Trophoblast cell (in vitro differentiated cells and primary cell): Measurements from ENCODE around the gene CLEC3B.

Experiments
- DNase-seq, 2 donors: peaks; one replicate each; pipeline ENCODE4 v3.0.0-alpha.2; 2016
- H2AFZ ChIP-seq: 2 replicates; pipeline ENCODE4 v1.6.1; 2013; ENCODE audit warnings: low read length, moderate library complexity, mild to moderate bottlenecking; ENCODE audit not compliant: insufficient read depth, poor library complexity
- H2AK5ac ChIP-seq: 2 replicates; pipeline ENCODE4 v1.6.1; 2013; ENCODE audit warnings: mild to moderate bottlenecking, low read length
- H2BK120ac ChIP-seq: 2 replicates; pipeline ENCODE4 v1.6.1; 2013; ENCODE audit warnings: low read length, mild to moderate bottlenecking, moderate library complexity; ENCODE audit not compliant: insufficient read depth, poor library complexity
- H2BK12ac ChIP-seq: 2 replicates; pipeline ENCODE4 v1.6.1; 2013; ENCODE audit warnings: mild to moderate bottlenecking, low read length, moderate library complexity
- H2BK5ac ChIP-seq: 2 replicates; pipeline ENCODE4 v1.6.1; 2013; ENCODE audit warnings: low read length, low read depth, moderate library complexity, mild to moderate bottlenecking; ENCODE audit not compliant: poor library complexity
- H3K14ac ChIP-seq: 2 replicates; pipeline ENCODE4 v1.6.1; 2013; ENCODE audit warnings: mild to moderate bottlenecking, low read length
- H3K18ac ChIP-seq: 2 replicates; pipeline ENCODE4 v1.6.1; 2013; ENCODE audit warnings: mild to moderate bottlenecking, low read length
- H3K23ac ChIP-seq: 2 replicates; pipeline ENCODE4 v1.6.1; 2013; ENCODE audit warnings: low read length
- H3K27ac ChIP-seq: 2 replicates; pipeline ENCODE4 v1.5.1; 2013; ENCODE audit warnings: low read depth, mild to moderate bottlenecking, inconsistent platforms, low read length, moderate library complexity
- H3K27me3 ChIP-seq: 2 replicates; pipeline ENCODE4 v1.6.1; 2013; ENCODE audit warnings: inconsistent platforms, mild to moderate bottlenecking, low read length, moderate library complexity; ENCODE audit not compliant: insufficient read depth
- H3K36me3 ChIP-seq, 2 experiments: 1 replicate in 1 of 2; 2 replicates in 1 of 2; pipeline ENCODE4 v1.6.1; 2013; ENCODE audit warnings: low read length in 2 of 2, mild to moderate bottlenecking in 2 of 2, moderate library complexity in 1 of 2; ENCODE audit not compliant: insufficient read depth in 2 of 2, control insufficient read depth in 1 of 2
- H3K4ac ChIP-seq: 2 replicates; pipeline ENCODE4 v1.6.1; 2013; ENCODE audit warnings: low read depth, mild to moderate bottlenecking, low read length, moderate library complexity
- H3K4me1 ChIP-seq, 2 experiments: 1 replicate in 1 of 2; 2 replicates in 1 of 2; pipeline ENCODE4 v1.6.1; 2013; ENCODE audit warnings: low read length in 2 of 2, mild to moderate bottlenecking in 2 of 2, moderate library complexity in 1 of 2; ENCODE audit not compliant: insufficient read depth in 2 of 2, control insufficient read depth in 1 of 2
- H3K4me2 ChIP-seq: 2 replicates; pipeline ENCODE4 v1.6.1; 2013; ENCODE audit warnings: inconsistent platforms, mild to moderate bottlenecking, low read length, moderate library complexity
- H3K4me3 ChIP-seq: 2 replicates; pipeline ENCODE4 v1.5.1; 2013; ENCODE audit warnings: mild to moderate bottlenecking, low read depth, low read length, inconsistent platforms
- H3K79me1 ChIP-seq: one replicate; pipeline ENCODE4 v1.6.1; 2013; ENCODE audit warnings: low read length
- H3K79me2 ChIP-seq: 2 replicates; pipeline ENCODE4 v1.6.1; 2013; ENCODE audit warnings: low read length, mild to moderate bottlenecking; ENCODE audit not compliant: control insufficient read depth, insufficient read depth, poor library complexity
- H3K9ac ChIP-seq: 2 replicates; pipeline ENCODE4 v1.6.1; 2013; ENCODE audit warnings: mild to moderate bottlenecking, low read length
- H3K9me3 ChIP-seq: 2 replicates; pipeline ENCODE4 v1.6.1; 2013; ENCODE audit warnings: low read depth, mild to moderate bottlenecking, control low read depth, inconsistent platforms, low read length; ENCODE audit not compliant: insufficient read depth
- H4K12ac ChIP-seq: 2 replicates; pipeline ENCODE4 v1.6.1; 2013; ENCODE audit warnings: low read depth, mild to moderate bottlenecking, low read length, moderate library complexity
- H4K8ac ChIP-seq: 2 replicates; pipeline ENCODE4 v1.6.1; 2013; ENCODE audit warnings: low read depth, mild to moderate bottlenecking, low read length, moderate library complexity
- H4K91ac ChIP-seq: one replicate; pipeline ENCODE4 v1.6.1; 2013; ENCODE audit warnings: low read depth, mild to moderate bottlenecking, low read length, moderate library complexity
- WGBS: extraction: QIAGEN DNeasy Blood & Tissue Kit; methylation state at CpG from one replicate; pipeline ENCODE4 v1.1.7; 2013; ENCODE audit warnings: missing lambda C conversion rate; ENCODE audit not compliant: insufficient read length, insufficient coverage; ENCODE audit errors: extremely low coverage; 5-methylcytosine and 5-hydroxymethylcytosine counted together

The CLEC3B gene

DNA sequence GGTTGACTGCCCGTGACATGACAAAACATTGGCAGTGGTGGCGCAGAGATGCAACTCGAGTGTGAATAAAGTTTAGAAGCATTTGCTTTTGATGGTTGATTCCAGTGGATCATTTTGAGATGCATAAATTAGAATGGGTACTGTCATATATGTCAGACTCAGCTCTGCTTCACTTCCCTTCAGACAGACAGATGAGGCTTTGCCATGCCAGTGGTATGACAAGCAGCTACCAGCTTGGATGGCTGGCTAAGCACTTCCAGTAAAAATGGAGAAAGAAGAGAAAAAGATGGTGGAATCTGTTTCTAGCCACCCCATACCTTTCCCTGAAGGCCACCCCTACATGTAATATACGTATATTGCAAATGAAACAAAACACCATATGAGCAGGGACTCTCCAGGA, 13.5 kb upstream of the CLEC3B start:
- Histone ChIP-seq H3K4me1 (peaks cover 19 to 25% of the 10 kb centered on the region in 2 experiments), H3K9me3 (no peaks in the 10 kb centered on the region), H2BK5ac (peak overlapping the region; percentile 53), H3K14ac (no peak overlapping the region), H4K8ac (no peak overlapping the region), H3K79me2 (peaks cover 1% of the 10 kb centered on the region), H3K27me3 (no peaks in the 10 kb centered on the region), H3K4ac (no peak overlapping the region), H3K4me3 (no peak overlapping the region), H3K27ac (peak overlapping the region; percentile 15), H2AFZ (no peak overlapping the region), H4K91ac (peak overlapping the region; percentile 12), H3K36me3 (peaks cover 4 to 15% of the 10 kb centered on the region in 2 experiments), H2AK5ac (no peak overlapping the region), H3K9ac (no peak overlapping the region), H3K79me1 (no peaks in the 10 kb centered on the region), H2BK12ac (peak overlapping the region; percentile 18), H2BK120ac (no peak overlapping the region), H3K18ac (no peak overlapping the region), H4K12ac (no peak overlapping the region), H3K23ac (no peak overlapping the region), H3K4me2 (no peak overlapping the region)
- DNase-seq: no peak
- WGBS: no CpG with 5 or more reads among the region's 4 CpGs

DNA sequence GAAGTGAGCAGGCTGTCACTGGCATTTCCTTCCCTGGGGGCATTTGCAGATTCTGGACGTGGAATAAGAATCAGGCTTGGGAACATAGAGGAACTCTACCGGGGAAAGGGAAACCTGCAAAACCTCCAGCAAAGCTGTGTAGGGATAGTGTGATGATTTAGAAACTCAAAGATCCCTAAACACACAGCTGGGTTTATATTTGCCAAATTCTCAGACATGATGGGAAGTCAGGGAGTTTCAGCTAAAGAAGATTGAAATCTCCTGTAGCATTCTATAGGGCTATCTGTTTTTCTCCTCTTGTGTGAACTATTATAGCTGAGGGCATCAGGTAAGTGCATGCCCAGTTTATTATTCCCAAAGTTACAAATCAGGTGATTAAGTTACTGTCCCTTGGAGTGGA, 9.2 kb upstream of the CLEC3B start:
- no peak for DNase-seq
- Histone ChIP-seq H3K4me2 (no peak overlapping the region), H2BK5ac (no peak overlapping the region), H2AK5ac (no peak overlapping the region), H3K27me3 (no peaks in the 10 kb centered on the region), H3K27ac (no peak overlapping the region), H2BK120ac (no peak overlapping the region), H3K4me1 (peaks cover 9 to 13% of the 10 kb centered on the region in 2 experiments), H3K23ac (no peak overlapping the region), H3K4me3 (no peak overlapping the region), H3K36me3 (peaks cover 4 to 8% of the 10 kb centered on the region in 2 experiments), H4K91ac (no peak overlapping the region), H4K12ac (no peak overlapping the region), H2AFZ (no peak overlapping the region), H3K79me1 (no peaks in the 10 kb centered on the region), H3K79me2 (peaks cover 1% of the 10 kb centered on the region), H3K9ac (no peak overlapping the region), H3K18ac (no peak overlapping the region), H4K8ac (no peak overlapping the region), H3K9me3 (no peaks in the 10 kb centered on the region), H3K4ac (no peak overlapping the region), H3K14ac (no peak overlapping the region), H2BK12ac (no peak overlapping the region)
- no CpG with 5 or more reads among the region's 2 CpGs for WGBS

DNA sequence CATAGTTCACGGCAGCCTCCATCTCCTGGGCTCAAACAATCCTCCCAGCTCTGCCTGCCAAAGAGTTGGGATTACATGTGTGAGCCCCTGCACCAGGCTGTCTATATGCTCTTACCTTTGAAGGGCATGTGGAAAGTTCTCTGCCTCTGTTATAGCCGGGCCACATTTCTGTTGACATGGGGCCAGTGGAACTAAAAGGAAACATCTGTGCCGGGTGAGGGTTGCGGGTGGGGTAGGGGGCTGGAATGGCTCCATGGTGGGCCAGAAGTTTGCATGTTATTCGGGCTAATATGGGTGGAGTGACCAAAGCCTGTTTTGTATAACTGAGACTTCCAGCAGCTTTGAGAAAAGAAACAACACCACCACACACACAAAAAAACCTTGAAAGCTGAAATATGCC, 8.3 kb upstream of the CLEC3B start:
- H3K18ac ChIP-seq: no peak overlapping the region
- no peak for DNase-seq
- no peak overlapping the region for H3K14ac ChIP-seq
- no peak overlapping the region for H2BK12ac ChIP-seq
- H2AFZ ChIP-seq: no peak overlapping the region
- H2BK120ac ChIP-seq: no peak overlapping the region
- no peak overlapping the region for H4K91ac ChIP-seq
- WGBS: no CpG with 5 or more reads among the region's 5 CpGs
- H3K27ac ChIP-seq: no peak overlapping the region
- no peaks in the 10 kb centered on the region for H3K79me2 ChIP-seq
- H2BK5ac ChIP-seq: no peak overlapping the region
- no peak overlapping the region for H3K23ac ChIP-seq
- H3K4me1 ChIP-seq: peaks cover 4 to 6% of the 10 kb centered on the region in 2 experiments
- H2AK5ac ChIP-seq: no peak overlapping the region
- no peak overlapping the region for H3K4me3 ChIP-seq
- H4K8ac ChIP-seq: no peak overlapping the region
- no peaks in the 10 kb centered on the region for H3K79me1 ChIP-seq
- no peak overlapping the region for H3K4ac ChIP-seq
- no peak overlapping the region for H3K4me2 ChIP-seq
- no peaks in the 10 kb centered on the region for H3K27me3 ChIP-seq
- H3K9ac ChIP-seq: no peak overlapping the region
- peaks cover 2 to 4% of the 10 kb centered on the region in 2 experiments for H3K36me3 ChIP-seq
- H3K9me3 ChIP-seq: no peaks in the 10 kb centered on the region
- H4K12ac ChIP-seq: no peak overlapping the region

DNA sequence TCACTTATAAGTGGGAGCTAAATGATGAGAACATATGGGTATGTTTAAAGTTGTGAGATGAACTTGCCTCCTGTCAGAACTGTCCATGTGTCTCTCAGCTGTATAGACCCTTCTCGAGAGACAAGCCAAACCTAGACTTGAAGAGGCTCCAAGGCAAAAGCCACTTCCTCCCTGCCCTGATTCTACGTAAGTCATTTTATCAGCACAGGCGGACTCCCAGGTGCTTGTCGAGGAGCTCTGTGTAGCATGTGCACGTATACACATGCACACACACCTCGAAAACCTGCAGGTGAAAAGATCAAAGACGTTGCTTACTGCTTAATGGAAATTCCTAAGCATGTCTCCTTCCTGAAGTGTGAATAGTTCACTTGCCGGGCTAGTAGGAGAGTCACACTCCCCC, 5.6 kb upstream of the CLEC3B start:
- Histone ChIP-seq H3K4me2 (no peak overlapping the region), H4K12ac (no peak overlapping the region), H3K23ac (no peak overlapping the region), H3K79me1 (no peaks in the 10 kb centered on the region), H3K4ac (no peak overlapping the region), H3K14ac (no peak overlapping the region), H3K9me3 (peaks cover 2% of the 10 kb centered on the region), H3K4me3 (no peak overlapping the region), H3K18ac (no peak overlapping the region), H3K36me3 (peaks cover 0 to 2% of the 10 kb centered on the region in 2 experiments), H3K27ac (no peak overlapping the region), H4K8ac (no peak overlapping the region), H2BK120ac (no peak overlapping the region), H2AK5ac (no peak overlapping the region), H3K27me3 (no peaks in the 10 kb centered on the region), H3K9ac (no peak overlapping the region), H2AFZ (no peak overlapping the region), H2BK12ac (no peak overlapping the region), H3K79me2 (no peaks in the 10 kb centered on the region), H2BK5ac (no peak overlapping the region), H4K91ac (no peak overlapping the region), H3K4me1 (peaks cover 4 to 6% of the 10 kb centered on the region in 2 experiments)
- no CpG with 5 or more reads among the region's 8 CpGs for WGBS
- peak; percentile 27 to 53 for DNase-seq
